MV-4-11 (cell line): Measurements from ENCODE around the gene TRPM3.

Source experiments
- DNase-seq: peaks from one replicate; lab custom pipeline; 2025; lab: John Stamatoyannopoulos, UW

Gene TRPM3

DNA sequence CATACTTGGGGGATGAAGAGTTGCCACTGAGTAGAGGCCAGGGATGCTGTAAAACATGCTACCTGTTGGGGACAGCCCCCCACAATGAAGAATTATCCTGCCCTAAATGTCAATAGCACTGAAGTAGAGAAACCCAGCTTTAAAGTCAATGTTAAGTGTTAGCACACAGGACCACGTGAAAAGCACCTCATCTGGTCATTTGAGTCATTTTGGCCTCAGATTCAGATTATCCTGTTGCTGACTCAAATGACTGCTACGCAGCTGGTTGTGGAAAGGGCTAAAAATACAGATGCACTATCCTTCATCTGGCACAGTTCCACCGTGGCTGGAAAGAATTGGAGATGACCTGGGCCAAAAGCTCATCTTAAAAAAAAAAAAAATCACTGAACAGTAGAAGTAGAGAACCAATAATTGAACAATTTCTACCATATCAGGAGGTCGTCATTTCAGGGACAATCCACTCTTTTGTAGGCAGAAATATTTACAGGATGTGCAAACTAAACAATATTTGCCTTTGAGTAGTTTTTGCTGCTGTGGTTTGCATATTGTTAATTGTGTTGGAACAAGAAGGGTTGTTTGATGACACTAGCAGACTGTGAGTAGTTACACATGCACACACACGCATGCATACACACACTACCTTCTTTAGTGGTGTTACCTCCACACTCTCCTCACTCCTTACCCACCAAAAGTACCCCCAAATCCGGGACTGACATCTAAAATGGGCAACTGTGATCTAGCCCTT is 511.7 kb downstream of the TRPM3 start:
- peak; percentile 21 for DNase-seq

DNA sequence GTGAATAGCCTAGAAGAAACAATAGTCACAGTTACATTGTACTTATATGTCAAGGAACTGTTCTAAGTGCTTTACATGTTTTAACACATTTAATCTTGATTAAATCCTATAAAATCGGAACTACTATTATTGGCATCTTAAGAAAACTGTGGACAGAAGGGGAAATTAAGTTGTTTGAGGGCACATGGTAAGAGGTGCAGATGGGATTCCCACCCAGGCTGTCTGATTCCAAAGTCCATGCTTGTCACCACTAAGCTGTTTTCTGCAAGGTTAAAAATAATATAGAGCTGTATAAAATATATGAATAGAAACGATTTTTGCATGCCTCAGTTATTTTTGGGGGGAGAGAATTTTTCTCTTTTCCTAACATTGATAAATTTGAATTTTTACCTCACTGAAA is 512.4 kb downstream of the TRPM3 start:
- DNase-seq: no peak

DNA sequence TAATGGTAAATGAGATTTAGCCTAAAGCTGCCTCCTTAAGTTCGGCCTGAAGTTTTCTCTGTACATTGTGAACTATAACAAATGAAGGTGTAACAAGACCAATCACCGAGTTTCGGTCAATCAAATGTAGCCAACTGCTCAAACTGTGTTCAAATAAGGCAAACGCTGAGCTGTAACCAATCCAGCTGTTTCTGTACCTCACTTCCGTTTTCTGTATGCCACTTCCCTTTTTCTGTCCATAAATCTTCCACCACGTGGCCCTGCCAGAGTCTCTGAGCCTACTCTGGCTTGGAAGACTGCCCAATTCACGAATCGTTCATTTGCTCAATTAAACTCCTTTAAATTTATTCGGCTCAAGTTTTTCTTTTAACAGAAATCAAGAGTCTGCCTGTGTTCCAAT is 513.5 kb downstream of the TRPM3 start:
- DNase-seq: peak; percentile 96

DNA sequence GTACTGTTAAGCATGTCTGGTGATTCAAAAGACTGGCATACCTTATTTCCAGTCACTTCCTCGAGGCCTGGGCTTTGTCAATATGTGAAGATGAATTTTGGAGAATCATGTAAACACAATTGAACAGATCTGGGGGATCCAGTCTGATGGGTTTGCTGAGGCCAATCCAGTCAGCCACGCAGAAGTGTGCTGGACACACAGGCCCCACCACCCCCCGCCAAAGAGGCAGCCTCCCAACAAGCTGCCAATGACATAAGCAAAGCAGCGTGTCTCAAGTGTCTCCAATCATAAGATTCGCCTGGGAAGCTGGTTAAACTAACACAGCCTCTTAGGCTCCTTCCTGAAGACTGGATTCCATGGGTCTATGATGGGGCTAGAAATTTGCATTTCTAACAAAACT is 514.1 kb downstream of the TRPM3 start:
- DNase-seq: no peak

DNA sequence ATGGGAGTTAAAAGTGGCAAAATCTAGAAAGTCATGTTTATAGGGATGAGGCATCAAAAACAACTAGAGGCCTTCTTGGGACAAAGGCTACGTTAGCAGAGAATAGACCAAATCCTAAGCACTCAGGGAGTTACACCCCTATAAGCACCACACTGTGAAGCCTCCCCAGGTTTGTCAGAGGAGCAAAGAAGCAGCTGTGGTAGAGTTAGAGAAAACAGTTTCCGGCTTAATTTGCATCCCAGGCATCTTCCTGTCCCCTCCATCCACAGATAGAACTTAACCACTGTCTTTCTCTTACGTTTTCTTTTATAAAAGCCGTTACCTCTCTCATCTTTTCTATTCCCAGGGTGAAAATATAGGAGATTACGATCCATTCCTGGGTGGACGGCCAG is 518.4 kb downstream of the TRPM3 start:
- no peak for DNase-seq

DNA sequence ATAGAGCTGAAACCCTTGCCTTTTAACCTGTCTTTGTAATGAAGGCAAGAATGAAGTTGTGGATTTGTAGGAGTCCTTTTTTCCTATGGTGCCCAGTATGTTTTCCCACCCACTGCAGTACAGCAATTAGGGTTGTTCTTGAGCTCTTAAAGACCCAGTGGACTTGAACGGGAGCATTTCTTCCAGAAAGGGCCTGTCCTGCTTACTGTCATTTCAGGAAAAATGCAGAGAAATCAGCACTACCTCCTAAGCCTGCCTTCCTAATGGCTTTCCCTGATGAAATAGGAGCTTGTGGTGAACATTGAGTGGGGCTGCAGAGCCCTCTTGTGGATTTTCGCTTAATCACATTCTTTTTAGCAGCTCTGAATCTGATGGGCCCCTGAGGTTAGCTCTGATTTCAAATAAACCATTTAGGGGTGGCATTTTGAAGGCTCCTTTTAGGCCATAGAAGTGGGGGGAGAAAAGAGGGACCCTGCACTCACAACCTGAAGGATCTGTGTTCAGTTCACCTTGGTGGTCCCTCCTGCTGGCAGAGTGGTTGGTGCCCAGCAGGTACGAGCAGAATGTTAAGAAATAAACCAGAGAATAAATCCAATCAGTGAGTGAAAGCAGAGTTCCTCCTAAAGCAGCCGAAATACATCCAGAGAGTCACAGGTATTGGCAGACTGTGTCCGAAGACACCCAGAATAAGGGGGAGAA is 519.0 kb downstream of the TRPM3 start:
- peak; percentile 65 for DNase-seq

DNA sequence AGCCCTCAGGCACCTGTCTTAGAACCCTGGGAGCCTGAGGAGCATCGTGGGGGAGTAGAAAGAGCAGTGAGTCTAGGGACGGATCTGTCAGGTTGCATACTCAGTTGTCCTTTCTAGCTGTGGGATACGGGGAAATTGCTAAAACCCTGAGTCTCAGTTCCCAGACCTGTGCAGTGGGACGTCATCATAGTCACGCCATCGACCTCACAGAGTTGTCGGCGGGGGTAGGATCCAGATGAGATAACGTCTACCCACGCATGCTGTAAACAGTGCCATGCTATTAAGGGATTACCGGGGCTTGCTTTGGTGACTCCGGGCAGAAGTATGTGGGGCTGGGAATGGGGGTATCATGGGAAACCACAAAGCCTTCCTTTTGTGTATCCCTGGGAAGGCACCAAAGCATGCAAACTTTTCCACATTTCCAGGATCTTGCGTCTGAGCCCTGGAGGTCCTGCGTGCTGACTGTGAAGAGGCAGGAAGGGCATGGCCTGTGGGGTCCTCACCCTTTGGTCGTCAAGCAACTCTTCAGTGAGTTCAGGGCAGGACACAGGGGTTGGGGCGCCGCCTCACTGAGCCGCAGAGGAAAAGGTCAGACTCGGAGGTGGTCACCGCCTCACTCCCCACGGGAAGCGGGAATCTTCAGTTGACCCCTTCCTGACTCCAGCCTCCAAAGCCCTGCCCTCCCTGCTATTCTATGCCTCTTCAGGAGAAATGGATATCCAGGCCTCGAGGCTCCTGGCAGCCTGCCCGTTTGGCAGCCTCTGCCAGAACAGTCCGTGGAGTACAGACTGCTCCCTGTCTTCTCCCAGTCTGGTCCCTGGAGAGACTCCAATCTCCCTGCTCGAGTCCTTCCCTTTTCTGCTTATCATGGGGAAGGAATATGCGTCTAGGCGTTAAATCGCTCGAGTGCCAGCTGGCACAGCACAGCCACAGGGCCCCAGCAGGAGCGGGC is 520.1 kb downstream of the TRPM3 start:
- DNase-seq: no peak

DNA sequence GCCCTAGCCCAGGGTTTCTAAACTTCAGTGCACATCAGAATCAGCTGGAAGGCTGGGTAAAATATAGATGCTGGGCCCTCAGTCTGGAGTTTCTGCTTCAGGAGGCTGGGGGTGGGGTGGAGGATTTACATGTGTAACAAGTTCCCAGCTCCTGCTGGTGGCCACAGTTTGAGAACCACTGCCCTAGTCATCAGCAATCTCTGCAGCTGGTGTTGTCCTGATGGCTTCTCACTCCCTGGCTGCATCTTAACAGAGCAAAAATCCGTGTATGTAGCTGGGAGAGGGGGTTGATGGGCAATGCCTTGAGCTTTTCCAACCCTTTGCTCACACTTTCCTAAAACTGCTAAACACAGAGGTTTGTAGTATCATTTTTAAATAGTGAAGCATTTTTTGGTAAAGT is 520.9 kb downstream of the TRPM3 start:
- DNase-seq: no peak

DNA sequence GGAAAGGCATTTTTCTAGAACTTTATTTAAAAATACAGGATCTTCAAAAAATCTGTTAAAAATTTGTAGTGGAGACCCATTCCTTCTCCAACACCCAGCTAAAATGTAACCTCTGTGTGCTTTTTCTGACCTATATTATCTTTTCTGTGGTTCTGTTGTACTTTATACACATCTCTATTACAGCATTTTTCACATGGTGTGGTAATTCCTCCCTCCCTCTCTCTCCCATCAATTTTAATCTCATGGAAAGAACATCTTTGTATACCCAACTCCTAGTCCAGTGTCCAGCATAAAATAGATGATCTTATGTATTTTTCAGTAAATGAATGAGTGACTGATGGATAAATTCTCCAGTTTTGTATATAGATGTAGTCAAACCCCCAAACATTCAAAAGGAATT is 523.5 kb downstream of the TRPM3 start:
- DNase-seq: no peak

DNA sequence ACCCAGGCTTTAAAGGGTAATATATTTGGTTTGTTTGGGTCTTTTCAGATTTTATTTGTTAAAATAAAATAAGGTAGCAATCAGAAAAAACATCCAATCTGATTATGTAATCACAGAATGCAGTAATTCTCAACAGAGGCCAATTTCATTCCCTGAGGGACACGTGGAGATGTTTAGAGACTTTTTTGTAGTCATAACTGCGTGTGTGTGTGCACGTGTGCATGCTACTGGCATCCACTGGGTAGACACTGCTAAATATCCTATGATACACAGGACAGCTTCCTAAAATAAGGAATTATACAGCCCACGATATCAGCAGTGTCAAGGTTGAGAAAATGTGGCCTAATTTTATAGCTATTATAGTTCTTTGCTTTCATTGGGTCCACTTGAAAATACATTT is 526.2 kb downstream of the TRPM3 start:
- no peak for DNase-seq

DNA sequence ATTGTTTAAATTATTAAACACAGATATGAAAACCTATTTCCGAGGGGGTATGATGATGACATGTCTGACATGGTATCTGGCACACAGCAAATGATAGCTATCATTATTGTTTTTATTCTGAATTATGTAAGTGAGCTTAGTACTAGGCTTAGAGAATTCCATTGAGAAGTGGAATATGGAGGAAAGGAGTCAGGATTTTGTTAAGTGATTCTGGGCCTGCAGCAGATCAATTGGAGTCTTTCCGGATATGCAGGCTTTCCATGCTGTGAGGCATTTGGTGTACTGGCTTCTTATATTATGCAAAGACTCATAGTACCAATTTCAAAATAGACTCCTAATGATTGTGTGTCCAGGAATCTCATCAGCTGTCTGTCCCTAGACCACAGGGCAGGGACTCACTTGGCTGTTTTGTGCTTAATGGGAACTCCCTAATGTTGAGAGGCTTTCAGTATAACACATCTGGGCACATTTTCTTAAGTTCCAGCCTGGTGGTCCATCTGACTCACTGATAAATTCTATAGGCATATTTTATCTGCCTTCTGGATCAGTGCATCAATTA is 527.0 kb downstream of the TRPM3 start:
- DNase-seq: no peak

DNA sequence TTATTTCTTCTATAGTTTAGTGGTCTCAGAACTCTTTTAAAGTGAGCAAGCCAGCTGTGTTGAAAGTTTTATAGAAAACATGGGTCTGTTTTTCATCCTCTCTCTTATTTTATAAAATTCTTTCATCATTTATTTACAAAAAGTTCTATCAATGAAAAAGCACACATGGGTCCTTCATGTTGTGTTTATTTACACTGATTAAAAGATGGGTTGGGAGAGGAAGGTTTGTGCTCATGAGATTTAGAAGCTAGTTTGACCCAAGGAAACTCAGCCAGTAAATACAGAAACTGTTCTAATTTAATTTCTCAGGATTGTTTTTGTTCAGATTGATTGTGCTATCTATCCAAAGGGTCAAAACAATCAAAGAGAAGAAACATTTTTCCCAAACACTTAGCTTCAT is 528.2 kb downstream of the TRPM3 start:
- DNase-seq: no peak

DNA sequence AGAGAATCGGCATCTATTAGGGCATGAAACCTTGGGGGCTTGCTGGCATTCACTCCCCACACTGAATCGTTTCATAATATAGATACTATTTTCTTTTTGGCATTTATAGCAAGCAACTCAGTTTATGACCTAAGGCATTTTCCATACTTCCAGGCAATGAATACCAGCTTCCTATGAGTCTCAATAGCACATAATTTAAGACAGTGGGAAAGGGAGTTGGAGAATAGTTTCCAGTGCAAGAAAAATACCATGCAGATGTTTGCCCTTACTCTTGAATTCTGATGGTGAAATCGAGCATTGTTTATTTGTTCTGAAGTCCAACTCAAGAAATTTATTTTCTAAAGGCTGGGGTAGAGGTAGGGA is 531.1 kb downstream of the TRPM3 start:
- DNase-seq: no peak

DNA sequence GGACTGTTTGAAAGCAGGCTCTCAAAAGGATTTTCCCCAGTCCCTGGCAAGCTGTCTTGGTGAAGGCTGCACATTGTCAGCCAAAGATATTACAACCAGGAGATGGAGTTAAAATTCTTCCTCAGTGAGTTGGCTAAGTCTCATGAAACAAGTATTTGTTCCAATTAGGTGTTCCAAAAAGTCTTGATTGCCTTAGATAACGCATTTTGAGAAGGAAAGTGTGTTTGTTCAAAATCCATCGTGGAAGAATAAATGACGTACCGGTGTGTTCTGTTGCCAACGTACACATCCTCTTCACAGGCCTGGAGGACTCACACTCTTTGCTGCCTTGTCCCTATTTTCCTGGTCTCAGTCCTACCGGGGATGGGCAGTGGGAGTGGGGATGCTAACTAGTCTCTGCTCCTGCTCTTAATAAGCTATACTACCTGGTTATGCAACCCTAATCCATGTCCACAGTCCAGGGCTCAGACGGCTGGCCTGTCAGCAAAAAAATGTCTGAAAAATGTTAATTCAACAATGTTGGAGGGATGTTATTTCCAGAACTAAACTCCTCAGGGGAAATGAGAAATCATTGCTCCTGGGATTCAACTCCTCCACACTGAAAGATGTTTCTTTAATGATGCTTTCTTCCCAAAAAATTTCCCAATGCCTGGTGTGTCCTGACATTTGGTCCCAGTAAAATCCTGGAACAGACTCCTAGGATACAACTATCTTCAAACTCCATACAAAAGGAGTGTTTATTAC is 531.7 kb downstream of the TRPM3 start:
- no peak for DNase-seq

DNA sequence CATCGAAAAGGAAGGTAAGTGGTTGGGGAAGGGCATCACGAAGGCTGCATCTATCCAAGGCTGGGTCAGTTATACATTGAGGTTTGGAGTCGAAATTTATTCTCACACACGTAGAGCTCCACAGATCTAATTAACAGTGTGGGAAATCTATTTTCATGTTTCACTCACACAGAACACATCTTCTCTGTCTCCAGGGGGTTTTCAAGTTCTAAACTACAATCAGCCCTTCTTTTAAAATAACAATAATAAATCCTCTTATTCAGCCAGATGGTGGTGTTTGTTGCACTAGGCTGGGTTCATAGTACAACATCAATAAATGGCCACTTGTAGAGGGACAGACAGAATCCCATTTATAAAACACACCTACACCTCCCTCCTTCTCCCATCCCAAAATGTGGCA is 532.4 kb downstream of the TRPM3 start:
- no peak for DNase-seq

DNA sequence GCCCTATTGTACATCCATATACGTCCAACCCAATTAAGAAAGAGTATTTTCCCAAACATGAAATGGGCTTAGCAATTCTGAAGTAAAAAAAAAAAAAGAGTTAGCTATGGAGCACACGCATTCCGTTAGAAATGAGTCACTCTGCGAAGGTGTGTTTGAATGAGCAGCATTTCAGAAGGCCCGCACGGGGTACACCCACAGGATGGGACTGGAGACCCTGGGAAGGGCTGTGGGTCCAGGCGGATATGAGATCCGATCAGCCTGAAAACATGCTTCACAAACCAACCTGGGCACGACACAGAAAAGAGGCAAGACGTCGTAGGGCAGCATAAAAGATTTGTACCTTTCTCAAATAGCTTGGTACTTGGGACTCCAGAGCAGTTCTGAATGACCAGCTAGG is 533.0 kb downstream of the TRPM3 start:
- no peak for DNase-seq

DNA sequence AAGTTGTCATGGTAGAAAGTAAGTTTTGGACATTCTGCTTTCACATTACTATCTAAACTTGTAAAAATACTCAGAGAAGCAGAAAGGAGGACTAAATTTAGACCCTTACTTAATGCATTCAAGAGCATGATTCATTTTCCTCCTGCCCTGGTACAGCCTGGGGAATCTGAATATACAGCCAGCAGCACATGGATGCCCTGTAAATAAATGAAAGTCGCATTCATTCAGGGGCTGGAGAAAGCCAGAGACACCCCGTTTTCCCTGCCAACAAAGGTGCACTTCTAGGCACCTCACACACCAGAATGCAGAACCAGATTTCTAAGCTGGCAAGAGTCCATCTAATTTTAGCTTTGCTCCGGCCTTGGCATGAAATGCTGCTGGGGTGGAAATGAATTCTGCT is 534.2 kb downstream of the TRPM3 start:
- no peak for DNase-seq

DNA sequence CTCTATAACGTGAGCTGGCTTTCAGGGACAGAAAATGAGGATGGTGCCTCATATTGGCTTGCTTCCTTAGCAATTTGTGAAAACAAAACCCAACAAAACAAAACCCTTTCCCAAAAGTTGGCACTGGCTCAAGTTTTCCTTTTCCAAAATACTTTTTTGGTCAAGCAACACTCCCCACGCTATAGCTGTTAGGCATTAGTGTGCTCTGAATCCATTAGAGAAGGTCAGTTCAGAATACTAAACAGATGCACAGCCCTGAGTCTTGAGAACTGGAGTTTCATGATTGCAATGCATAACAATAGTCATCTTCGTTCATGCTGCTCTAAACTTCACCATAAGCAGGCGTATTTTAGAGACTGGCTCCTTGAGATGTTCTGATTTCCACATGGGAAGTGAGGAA is 534.9 kb downstream of the TRPM3 start:
- no peak for DNase-seq

DNA sequence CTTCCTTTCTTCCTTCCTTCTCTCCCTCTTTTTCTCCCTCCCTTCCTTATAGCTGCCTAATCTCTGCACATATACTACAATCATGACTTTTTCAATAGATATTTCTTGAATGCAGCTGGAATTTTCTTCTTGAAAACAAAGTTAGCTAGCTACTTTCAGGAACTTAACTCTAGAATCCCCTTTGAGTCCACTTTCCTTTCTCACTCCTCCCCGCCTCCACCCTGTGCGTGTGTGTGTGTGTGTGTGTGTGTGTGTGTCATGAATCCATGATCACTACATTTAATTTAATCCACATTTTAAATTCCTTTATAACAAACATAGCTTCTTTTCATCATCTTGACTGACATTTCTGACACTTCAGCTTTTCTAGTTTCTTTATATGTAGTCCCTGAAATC is 539.5 kb downstream of the TRPM3 start:
- no peak for DNase-seq

DNA sequence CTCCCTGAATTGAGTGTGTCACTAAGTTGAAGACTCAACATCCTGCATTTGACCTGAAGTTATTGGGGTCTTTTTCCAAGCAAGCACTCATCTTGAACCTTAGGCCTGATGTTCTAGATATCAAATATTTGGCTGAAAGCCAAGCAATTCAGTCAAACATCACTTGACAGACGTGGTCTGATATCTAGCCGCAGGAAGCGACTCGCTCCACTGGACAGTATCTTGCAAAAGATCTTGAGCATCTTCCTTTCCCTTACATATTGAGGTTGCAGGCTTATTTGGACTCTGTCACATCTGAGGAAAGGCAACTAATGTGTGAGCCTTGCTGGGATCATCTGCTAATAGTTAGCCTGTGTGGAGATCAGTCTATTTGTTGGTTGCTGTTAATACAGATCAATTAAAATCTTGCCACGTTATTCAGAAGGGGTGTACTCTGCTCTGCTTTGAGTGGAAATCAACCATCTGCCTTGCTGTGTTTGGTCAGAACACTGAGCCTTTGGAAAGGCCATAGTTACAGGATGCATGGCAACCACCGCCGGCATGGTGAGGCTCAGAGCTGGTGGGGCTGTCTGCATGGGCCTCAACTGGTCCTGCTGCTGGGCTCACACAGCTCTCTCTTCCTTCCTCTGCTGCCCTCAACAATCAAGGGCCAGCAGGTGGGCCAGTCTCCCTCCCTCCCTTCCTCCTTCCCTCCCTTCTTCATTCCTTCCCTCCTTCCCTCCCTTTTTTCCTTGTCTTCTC is 540.0 kb downstream of the TRPM3 start:
- DNase-seq: peak; percentile 7

DNA sequence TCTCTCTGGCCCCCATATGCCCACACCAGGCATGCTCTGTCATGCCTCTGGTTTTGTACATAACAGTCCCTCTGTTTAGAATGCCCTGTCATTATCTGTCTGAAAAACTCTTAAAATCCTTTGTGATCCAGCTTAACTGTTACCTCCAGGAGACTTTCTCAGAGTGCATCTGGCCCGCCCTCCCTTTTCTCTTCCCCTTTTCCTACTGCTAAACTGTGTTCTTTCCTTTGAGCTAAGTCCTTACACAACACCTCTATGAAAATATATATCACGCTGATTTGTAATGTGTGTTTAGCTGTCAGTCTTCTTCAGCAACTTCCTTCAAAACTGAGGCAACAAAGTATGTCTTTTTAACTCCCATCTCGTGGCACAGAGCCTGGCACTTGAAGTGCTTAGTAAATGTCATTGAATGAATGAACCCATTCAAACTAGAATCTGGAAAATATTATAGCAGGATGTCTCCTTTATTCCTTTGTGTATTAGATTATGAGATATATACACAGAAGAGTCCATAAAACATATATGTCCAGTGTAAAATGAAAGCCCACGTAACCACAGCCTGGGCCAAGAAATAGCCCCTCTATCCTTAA is 540.7 kb downstream of the TRPM3 start:
- DNase-seq: peak; percentile 85
